HCT116 (cell line): ENCODE measurements around the gene TOR2A.

Experiments used
- CEBPB ChIP-seq: IDR thresholded peaks from 2 replicates; pipeline ENCODE4 v1.6.1; 2012; ENCODE audit warnings: low read depth
- EZH2 ChIP-seq: fragments of 200-600 bp; sonication (generic); IDR thresholded peaks from 2 replicates; pipeline ENCODE4 v1.6.1; 2017; ENCODE audit warnings: antibody characterized with exemption, mixed run types
- JUND ChIP-seq: IDR thresholded peaks from 2 replicates; pipeline ENCODE4 v1.6.1; 2012
- MAX ChIP-seq: IDR thresholded peaks from 2 replicates; pipeline ENCODE4 v1.6.1; 2012
- POLR2A ChIP-seq: IDR thresholded peaks from 2 replicates; pipeline ENCODE4 v1.7.0; 2011; ENCODE audit warnings: borderline replicate concordance; ENCODE audit not compliant: insufficient read depth, insufficient read length; ENCODE audit errors: extremely low read depth
- POLR2AphosphoS5 ChIP-seq: IDR thresholded peaks from 2 replicates; pipeline ENCODE4 v1.6.1; 2011; ENCODE audit warnings: mild to moderate bottlenecking, low read depth, low read length, moderate library complexity
- RAD21 ChIP-seq: IDR thresholded peaks from 2 replicates; pipeline ENCODE4 v1.6.1; 2012; ENCODE audit warnings: low read depth, mild to moderate bottlenecking
- SP1 ChIP-seq: IDR thresholded peaks from 2 replicates; pipeline ENCODE4 v1.6.1; 2012; ENCODE audit warnings: low read depth
- TCF7L2 ChIP-seq: IDR thresholded peaks from 2 replicates; pipeline ENCODE4 v1.7.0; 2011; ENCODE audit warnings: borderline replicate concordance, inconsistent platforms; ENCODE audit not compliant: insufficient read depth, insufficient read length; ENCODE audit errors: extremely low read depth
- ZFX ChIP-seq: fragments of 450-650 bp; IDR thresholded peaks from 2 replicates; pipeline ENCODE4 v1.6.1; 2017
- TF ChIP-seq, protein P1 (sequence below): IDR thresholded peaks from 2 replicates; pipeline ENCODE4 v1.6.1; 2012; ENCODE audit warnings: low read depth
- TF ChIP-seq, protein P2 (sequence below), 3 experiments: fragments of 200-600 bp in 1 of 3; sonication (generic) in 1 of 3; IDR thresholded peaks in 2 of 3; conservative IDR thresholded peaks in 1 of 3; 2 replicates each; pipeline ENCODE4 v1.5.1; 2012 to 2017; ENCODE audit warnings: low read depth in 2 of 3, low read length in 2 of 3, antibody characterized with exemption in 1 of 3, borderline replicate concordance in 1 of 3, control low read depth in 1 of 3, mild to moderate bottlenecking in 1 of 3, mixed read lengths in 1 of 3, mixed run types in 1 of 3, moderate library complexity in 1 of 3; ENCODE audit not compliant: insufficient read depth in 1 of 3

GRCh38 chr9:127714951-127715469, 20.1 kb downstream of the TOR2A start:
- TF ChIP-seq, protein P1, sequence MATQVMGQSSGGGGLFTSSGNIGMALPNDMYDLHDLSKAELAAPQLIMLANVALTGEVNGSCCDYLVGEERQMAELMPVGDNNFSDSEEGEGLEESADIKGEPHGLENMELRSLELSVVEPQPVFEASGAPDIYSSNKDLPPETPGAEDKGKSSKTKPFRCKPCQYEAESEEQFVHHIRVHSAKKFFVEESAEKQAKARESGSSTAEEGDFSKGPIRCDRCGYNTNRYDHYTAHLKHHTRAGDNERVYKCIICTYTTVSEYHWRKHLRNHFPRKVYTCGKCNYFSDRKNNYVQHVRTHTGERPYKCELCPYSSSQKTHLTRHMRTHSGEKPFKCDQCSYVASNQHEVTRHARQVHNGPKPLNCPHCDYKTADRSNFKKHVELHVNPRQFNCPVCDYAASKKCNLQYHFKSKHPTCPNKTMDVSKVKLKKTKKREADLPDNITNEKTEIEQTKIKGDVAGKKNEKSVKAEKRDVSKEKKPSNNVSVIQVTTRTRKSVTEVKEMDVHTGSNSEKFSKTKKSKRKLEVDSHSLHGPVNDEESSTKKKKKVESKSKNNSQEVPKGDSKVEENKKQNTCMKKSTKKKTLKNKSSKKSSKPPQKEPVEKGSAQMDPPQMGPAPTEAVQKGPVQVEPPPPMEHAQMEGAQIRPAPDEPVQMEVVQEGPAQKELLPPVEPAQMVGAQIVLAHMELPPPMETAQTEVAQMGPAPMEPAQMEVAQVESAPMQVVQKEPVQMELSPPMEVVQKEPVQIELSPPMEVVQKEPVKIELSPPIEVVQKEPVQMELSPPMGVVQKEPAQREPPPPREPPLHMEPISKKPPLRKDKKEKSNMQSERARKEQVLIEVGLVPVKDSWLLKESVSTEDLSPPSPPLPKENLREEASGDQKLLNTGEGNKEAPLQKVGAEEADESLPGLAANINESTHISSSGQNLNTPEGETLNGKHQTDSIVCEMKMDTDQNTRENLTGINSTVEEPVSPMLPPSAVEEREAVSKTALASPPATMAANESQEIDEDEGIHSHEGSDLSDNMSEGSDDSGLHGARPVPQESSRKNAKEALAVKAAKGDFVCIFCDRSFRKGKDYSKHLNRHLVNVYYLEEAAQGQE = no peak
- TF ChIP-seq, protein P2, sequence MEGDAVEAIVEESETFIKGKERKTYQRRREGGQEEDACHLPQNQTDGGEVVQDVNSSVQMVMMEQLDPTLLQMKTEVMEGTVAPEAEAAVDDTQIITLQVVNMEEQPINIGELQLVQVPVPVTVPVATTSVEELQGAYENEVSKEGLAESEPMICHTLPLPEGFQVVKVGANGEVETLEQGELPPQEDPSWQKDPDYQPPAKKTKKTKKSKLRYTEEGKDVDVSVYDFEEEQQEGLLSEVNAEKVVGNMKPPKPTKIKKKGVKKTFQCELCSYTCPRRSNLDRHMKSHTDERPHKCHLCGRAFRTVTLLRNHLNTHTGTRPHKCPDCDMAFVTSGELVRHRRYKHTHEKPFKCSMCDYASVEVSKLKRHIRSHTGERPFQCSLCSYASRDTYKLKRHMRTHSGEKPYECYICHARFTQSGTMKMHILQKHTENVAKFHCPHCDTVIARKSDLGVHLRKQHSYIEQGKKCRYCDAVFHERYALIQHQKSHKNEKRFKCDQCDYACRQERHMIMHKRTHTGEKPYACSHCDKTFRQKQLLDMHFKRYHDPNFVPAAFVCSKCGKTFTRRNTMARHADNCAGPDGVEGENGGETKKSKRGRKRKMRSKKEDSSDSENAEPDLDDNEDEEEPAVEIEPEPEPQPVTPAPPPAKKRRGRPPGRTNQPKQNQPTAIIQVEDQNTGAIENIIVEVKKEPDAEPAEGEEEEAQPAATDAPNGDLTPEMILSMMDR (IDR thresholded peaks at IDR 0.05 in 2 of 3, conservative IDR thresholded peaks at IDR 0.05 in 1 of 3; ENCODE audit: borderline replicate concordance in 1 of 3, insufficient read depth in 1 of 3, low read depth in 2 of 3, low read length in 2 of 3) = no peak
- TF ChIP-seq TCF7L2 (no peak), POLR2A (no peak), SP1 (no peak), MAX (no peak), POLR2AphosphoS5 (no peak), JUND (no peak), ZFX (no peak), CEBPB (no peak), EZH2 (no peak), RAD21 (no peak)
